Stimulated activated CD4-positive, alpha-beta T cell treated with anti-CD3 and anti-CD28 coated beads, Interleukin-15, amount 100 ng/mL, for 1 hour (primary cell): ENCODE measurements around the gene ZC2HC1B.

Experiments used
- DNase-seq, 2 donors: peaks; one replicate each; pipeline ENCODE4 v3.0.0-alpha.2; 2020; ENCODE audit warnings: low read depth in 1 of 2, low spot score in 1 of 2

ZC2HC1B gene

DNA sequence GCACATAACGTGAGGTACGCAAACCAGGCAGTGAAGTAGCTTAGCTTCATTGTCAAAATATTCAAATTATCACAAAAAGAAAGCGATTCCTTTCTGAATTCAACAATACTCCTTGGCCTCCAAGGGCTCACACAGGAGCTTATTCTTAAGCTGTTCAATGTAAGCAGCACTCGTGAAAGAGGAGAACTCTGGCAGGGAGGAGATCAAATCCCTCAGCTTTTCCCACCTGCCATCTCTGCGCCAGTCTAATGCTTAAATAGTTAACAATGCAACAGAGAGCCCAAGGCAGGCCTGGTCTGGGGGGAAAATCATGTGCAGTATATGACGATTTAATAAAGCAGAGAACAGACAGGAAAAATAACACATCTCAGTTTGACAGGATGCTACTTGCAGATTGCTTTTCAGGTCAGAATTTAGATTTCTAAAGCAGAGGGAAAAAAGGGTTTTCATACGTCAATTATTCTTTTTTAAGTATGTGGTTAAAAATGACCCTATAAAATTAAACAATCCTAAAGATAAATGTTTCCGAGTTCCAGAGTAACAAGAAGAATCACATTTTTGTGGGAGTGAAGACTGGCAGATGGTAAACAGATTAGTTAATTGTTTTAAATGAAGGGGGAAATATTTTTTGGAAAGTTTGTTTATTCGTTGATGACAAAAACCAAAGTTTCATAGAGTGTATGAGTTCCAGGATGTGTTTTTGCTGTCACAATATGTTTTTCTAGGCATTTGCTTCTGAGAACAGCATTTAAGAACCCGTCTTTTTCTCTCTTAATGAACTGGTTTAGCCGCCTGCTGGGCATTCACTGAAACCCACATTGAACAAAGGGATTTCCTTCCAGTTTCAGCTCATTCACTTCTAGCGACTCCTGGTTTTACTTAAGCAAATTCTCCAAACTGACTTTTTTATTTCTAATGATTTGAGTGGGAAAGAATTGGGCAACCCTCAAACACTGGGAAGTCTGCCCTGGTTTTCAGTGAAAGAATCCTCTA is 97.9 kb downstream of the ZC2HC1B start:
- no peak for DNase-seq

DNA sequence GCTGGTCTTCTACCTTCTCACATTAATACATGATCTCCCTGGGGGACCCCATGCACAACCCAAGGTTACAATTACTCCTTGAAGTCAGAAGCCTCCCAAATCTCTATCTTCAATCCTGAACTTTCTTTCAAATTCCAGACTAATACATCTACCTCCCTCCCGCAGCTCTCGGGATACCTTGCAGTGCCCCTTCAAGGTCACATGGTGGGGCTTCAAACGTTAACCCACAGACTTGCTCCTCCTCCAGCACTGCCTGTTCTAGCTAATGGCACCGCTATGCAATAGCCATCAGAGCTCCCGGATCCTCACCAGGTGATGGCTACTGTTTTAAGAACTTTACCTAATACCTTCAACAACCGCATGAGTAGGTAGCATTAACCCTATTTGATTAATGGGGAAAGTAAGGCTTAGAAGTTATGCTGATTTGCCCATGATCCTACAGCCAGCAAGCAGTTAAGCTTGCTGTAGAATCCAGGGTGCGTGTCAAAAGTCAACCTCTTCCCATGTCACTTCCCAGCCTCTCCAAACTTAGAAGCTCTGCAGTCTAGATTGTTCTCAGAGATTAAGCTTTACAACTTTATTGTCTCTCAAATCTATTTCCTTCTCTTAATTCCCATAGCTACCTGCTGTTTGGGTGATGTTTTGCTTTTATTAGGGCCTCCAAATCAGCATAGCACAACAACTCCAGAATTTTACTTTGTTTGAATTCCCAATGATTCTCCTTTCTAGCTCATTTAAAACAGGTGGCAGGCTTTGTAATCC is 99.1 kb downstream of the ZC2HC1B start:
- no peak for DNase-seq

DNA sequence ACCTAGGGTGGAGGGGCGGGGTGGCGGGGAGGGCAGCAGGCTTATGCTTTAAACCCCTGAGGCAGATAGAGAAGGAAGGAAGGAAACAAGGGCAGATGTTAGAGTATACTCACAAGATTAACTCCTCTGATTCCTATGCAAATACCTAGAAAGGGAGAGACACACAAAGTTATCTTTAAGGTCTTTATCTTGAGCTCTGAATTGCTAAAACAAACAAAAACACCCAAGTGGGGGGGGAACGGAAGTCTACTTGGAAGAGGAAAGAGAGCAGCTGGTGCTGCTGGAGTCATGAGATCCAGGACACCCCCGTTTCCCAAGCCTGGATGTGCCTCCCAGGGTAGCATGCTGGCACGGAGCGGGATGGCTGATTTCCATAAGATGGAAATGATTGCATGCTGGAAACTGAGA is 100.4 kb downstream of the ZC2HC1B start:
- DNase-seq: no peak

DNA sequence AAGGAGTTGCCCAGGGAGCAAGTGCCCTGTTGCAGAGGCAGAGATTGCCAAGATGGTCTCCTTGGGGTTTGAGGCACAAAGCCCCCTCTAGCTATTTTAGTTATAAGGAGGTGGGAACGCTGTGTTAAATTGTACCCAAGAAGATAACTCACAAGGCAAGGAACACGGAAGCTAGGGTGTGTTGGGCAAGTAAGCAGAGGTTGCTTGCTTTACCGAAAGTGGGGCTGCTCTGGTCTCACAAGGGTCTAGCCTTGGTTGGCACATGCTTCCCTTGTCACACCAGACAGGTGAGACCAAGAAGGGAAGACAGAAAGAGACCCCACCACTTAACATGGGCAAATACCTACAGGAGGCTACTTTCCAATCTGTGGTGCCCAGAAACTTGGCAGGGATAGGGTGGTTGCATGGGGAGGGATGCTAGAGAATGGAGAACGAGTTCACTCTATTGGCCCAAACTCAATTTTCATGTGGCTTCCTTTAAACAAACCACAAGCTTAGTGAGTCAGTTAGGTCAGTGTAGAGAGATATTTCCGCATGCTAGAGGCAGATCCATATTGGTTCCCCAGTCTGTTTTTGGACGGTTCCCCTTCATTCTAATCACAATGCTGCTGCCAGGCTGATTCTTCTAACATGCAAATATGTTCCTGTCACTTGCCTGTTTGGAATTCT is 101.4 kb downstream of the ZC2HC1B start:
- DNase-seq: no peak

DNA sequence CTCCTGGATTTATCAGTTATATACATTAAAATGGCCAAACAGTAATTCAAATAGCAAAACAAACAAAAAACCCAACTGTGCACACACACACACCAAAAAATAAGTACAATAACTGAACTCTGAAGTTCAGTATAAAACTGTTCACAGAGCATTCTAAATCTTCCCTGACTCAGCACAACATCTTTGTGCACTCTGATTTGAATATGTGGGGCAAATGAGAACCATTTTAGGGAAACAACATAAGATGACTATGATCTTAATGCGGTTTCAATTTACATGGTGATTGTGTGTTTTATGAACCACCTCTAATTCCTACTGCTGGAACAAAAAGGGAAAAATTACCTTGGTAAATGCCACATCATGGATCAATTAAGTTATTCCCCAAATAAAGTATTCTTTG is 102.0 kb downstream of the ZC2HC1B start:
- no peak for DNase-seq

DNA sequence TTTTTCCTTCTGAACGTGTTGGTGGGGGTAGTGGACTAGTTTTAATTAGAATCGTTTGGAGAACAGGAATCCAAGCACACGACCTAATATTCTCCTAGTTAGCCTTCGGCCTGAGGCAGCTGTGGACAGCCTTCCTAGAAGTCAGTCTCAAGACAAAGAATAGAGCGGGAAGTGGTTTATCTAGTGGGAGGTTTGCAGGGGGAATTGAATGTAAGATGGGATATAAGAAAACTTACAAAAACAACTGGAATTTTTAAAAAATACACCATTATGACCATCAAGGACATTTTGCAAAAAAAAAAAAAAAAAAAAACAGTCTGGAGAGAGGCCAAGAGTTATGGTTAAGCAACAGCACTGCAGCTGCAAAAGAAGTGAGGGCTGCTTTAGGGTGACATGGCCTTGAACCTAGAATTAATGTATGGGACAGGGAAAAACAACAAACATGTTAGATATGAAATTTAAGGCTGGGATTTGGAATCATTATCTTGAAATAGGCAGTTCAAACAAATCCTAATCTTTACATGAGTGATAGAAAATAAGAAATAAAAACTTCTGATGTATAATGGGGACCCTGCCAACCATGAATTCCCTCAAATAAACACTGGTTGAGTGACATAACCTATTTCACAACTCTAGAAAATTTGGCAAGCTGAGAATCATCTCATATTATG is 103.6 kb downstream of the ZC2HC1B start:
- no peak for DNase-seq

DNA sequence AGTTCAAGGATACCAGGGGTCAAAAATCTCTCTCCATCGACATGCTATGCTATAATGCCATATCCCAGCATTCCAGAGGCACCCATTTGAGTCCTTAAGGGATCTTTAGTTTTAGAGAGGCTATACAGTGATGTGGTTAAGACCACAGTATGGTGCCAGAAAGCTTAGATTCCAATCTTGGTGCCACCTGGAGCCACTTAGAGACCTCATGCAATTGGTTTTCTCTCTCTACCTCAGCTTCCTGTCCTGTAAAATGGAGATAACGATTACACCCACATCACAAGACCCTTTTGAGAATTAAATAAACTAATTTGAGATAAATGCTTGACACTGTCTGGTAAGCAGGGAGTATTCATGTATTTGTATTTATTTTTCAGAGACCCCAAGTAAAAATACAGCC is 104.8 kb downstream of the ZC2HC1B start:
- DNase-seq: no peak

DNA sequence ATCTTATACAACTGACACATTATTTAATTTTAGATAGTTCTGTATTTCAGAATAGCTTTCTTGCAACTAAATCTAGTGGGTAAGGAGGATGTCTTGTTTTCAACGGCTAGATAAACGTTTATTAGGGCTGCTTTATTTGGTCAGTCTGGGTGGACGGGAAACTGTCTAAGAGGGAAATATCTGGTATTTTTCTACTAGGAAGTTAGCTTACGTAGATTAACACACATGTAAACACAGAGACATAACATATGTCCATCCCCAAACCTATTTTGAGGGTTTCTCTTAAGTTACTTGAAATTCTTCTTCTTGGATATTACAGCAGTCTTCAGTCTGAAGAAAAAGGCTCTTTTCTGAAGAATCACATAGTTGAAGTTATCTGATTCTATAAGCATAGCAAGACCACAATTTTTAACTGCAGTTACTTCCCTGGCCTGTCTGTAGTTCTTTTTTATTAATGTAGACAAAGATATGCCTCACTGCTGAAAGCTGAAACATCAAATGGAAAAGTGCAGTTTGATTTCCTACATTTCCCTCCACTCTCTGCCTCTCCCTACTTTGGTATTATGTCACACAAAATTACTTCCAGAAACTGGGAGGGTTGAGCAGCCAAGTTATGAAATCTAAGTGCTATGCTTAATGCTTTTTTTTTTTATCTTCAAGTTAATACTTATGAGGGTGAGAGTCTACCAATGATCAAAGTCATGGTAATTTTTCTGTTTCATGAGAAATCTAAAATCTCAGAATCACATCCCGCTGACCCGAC is 106.4 kb downstream of the ZC2HC1B start:
- no peak for DNase-seq

DNA sequence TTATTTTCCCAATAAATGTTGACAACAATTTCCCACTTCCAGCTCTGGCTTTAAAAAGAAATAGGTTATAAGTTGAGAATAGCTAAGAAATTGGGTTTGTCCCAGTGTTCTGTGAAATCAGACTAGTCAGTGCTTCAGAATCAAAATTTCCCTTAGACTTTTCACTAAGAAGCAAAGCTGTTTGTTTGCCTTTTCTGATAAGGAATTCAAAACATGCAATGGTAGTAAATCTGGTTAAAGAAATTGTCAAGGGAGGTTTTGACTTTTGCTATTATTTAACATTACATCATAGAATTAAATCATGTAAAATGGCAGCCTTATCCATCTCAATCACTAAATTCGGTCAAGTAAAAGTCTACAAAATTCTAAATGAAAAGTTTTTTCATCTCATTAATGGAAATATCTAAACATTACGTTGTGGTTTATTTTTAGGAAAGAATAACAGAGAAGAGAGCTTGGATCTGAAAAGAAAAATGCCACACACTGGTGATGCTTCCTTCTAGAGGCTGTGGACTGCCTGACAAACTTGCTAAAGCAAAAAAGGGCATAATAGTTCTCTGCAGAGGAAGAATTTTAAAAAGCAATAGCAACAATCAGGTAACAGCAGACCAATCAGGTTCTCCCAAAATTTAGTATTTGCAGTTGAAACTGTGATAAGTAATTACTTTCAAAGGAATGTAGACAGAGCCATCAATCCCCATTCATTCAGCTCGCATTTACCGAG is 107.4 kb downstream of the ZC2HC1B start:
- no peak for DNase-seq

DNA sequence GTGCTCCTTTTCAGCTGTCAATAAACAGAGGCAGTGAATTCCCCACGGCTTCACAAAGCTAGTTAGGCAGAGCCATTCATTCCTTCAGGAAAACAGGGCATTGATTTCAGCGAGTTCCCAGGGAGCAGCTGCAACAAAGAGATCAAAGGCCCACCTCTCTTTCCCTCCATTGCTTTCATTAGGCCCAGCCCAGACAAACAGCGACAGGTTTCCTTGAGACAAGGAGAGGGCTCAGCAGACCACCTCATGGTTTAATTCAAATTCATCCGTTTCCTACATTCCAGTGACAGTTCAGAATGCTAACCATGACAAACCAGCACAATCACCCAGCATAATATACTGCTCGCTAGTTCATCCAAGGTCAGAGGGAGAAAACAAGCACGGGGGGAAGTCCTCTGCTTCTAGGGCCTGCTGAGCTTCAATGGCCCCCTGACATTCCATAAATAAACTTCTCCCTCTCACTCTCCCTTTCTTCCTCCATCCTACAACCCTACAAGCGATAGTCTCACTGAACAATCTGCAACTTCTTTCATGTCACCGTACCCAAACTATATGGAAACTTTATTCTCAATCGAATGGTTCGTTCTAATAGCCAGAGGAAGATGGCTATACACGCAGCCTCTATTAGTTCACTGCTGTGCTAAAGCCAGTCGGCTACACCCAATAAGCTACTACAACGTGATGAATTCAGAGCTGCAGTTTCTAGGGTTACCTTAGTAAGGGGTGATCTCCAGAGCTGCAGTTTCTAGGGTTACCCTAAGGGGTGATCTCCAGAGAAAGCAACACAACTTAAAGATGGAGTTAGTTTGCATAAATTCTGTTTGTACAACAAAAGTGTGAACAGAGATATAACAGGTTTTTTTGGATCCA is 109.1 kb downstream of the ZC2HC1B start:
- DNase-seq: no peak

DNA sequence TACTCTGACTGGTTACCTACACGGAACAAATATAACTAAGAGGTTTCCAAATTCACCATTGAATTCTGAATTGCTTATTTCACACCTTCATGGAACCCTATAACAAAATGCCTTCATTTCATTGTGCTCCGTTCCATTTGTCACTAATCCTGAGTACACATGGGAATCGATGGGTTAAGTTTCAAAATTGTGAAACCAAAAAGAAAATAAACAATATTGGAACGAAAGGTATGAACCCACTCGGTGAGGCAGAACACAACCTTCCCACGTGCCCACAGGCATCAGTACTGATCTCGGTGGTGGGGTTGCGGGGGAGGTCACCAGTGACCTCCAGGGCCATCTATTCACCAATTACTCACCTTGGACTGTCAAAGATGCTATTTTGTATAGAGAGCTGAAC is 109.8 kb downstream of the ZC2HC1B start:
- no peak for DNase-seq

DNA sequence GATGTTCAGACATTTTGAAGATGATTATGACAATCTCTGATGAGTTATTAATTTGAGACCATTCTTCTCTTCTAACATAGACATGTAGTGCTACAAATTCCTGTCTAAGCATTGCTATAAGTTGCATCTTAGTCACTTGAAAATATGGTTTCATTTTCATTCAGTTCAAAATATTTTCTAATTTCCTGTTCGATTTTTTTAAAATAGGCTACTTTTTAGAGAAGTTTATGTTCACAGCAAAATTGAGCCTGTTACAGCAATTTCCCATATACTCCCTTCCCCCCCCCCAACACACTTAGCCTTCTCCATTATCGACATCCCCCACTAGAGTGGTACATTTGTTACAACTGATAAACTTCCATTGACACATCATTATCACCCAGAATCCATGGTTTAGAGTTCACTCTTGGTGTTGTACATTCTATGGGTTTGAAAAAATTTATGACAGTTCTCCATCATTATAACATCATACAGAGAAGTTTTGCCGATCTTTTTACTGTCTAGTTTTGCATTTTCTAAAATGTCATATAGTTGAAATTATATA is 112.6 kb downstream of the ZC2HC1B start:
- no peak for DNase-seq

DNA sequence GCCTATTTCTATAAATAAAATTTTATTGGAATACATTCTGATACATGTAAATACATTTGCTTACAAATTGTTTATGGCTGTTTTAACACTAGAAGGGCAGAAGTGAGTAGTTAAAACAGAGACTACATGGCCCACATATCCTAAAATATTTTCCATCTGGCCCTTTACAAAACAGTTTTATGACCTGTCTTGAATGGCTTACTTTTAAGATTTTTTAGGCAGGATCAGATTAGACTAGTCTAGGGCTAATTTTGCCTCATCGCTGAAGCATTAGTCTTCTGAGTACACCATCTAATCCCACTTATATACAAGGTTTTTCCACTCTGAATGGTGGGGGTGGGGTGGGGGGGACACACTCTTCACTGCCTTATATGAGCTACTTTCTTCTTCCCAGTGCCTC is 116.6 kb downstream of the ZC2HC1B start:
- DNase-seq: no peak

DNA sequence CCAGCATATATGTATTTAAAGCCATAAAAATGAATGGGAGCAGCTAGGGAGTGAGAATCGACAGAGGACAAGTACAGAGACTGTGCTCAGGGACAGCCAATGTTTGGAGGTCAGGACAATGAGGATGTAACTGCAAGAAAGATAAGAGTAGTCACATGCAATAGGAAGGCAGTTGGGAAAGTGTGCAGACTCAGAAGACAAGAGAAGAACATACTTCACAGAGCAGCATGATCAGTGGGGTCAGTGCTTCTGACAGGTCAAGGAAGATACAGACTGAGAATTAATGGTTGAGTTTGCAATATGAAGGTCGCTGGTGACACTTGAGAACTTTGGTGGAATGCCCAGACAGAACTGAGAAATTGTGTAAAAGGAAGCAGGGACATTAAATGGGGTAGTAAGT is 118.7 kb downstream of the ZC2HC1B start:
- no peak for DNase-seq

DNA sequence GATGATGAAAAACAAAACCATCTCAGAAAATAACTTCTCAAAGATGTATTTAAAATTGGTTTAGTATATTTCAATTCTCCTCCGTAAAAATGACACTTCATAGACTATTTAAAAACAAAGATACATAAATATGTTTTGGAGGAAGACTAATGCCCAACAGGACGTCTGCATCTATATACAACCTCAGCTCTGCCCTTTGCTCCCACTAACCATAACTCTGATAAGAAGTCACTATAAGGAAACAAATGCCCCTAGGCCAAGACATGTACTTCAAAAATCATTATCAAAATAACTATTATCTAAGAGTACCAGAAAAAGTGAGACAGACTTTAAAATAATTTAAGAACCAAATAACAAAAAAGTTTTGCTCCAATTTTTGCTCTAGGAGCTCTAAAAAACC is 120.4 kb downstream of the ZC2HC1B start:
- no peak for DNase-seq

DNA sequence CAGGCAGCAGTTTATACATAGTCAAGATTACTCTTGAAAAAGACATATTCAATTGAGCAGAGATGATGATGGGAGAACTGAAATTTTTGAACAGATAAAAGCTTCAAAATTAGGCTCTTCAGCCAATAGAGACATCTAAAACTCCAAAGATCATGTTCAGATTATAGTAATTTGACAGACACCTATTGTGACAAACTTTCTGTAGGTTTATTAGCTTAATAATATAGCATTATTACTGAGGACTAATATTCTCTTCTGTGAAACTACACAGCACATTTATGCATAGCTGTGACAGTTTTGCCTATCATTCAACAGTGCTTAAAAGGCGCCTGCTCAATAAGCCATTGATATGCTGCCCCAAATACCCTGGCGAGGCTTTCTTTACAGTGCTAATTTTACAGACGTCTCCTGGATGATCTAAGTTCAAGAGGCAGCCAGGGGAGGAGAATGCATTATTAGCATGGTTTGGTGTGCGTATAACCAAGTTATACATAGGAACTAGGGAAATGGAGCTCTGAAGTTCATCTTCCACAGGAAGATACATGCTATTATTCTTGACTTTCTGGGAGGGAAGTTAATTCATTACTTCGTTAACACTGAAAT is 122.3 kb downstream of the ZC2HC1B start:
- no peak for DNase-seq
